Esophagus squamous epithelium (tissue), 5 donors: ENCODE results near the gene COA7. TPM values are rescaled to one million over a fixed set of nuclear protein-coding genes. Genes with fewer than 3 reads are reported as not detected.
"Not testable (repeated sequence)": the region's sequence is repeated elsewhere in the genome, so short reads cannot be mapped to it uniquely, and the experiment has no call there.

ENCODE experiments used
- DNase-seq: peaks from one replicate; lab custom pipeline; 2025; lab: John Stamatoyannopoulos, UW
- H3K27ac ChIP-seq, 4 donors: fragments of 200-600 bp; sonication (generic); one replicate each; pipeline ENCODE4 v1.5.1; 2016 to 2019; ENCODE audit warnings: mild to moderate bottlenecking in 1 of 4
- H3K27me3 ChIP-seq, 4 donors: fragments of 200-600 bp; sonication (generic); 1 replicate in 3 of 4; 2 replicates in 1 of 4; pipeline versions ENCODE4 v1.5.1 to v1.6.0; 2017 to 2021; ENCODE audit warnings: antibody characterized with exemption in 1 of 4
- H3K36me3 ChIP-seq, 3 donors: fragments of 200-600 bp; sonication (generic); one replicate each; pipeline ENCODE4 v1.5.1; 2016 to 2019
- H3K4me1 ChIP-seq, 3 donors: fragments of 200-600 bp; sonication (generic); one replicate each; pipeline ENCODE4 v1.5.1; 2017 to 2019
- H3K4me3 ChIP-seq, 4 donors: fragments of 200-600 bp; sonication (generic); 1 replicate in 3 of 4; 2 replicates in 1 of 4; pipeline ENCODE4 v1.5.1; 2016 to 2019; ENCODE audit warnings: mild to moderate bottlenecking in 2 of 4, moderate library complexity in 1 of 4
- H3K9me3 ChIP-seq, 3 donors: fragments of 200-600 bp; sonication (generic); one replicate each; pipeline ENCODE4 v1.5.1; 2016 to 2019
- CTCF ChIP-seq, 6 experiments: fragments of 450-650 bp in 4 of 6; fragments of 200-600 bp in 2 of 6; sonication (generic) in 2 of 6; IDR thresholded peaks; one replicate each; pipeline ENCODE4 v1.5.1; 2016 to 2019; ENCODE audit warnings: antibody characterized with exemption in 6 of 6, mild to moderate bottlenecking in 4 of 6, moderate library complexity in 4 of 6
- POLR2A ChIP-seq, 4 donors: fragments of 450-650 bp; IDR thresholded peaks; one replicate each; pipeline ENCODE4 v1.6.1; 2017; ENCODE audit warnings: antibody characterized with exemption in 4 of 4, mild to moderate bottlenecking in 4 of 4, moderate library complexity in 3 of 4
- WGBS, 2 donors: methylation state at CpG; one replicate each; pipeline ENCODE4 v1.1.5; 2018; 5-methylcytosine and 5-hydroxymethylcytosine counted together
- intact Hi-C: fragments of 100-400 bp; cut with DNase I; formaldehyde crosslinking; loops from one replicate; pipeline ENCODE4 v1.15.0; 2022
- total RNA-seq, 4 donors: library from RNA; depleted of rRNA; stranded (reverse); fragments of >200 nt; gene quantifications; one replicate each; pipeline ENCODE4 v1.1.0, GENCODE V29; 2016
- donor health status: DM: yes; HTN: yes; CAD: no.

COA7 gene
- total RNA-seq, 4 donors from 2014 or later: 11.2 to 13.5 (median 12.3) TPM

- WGBS, 2 donors: 87 to 91% methylated on average over 4 of the region's 4 CpGs
- H3K27me3 ChIP-seq: no peaks in the 10 kb centered on the region
- H3K36me3 ChIP-seq: no peaks in the 10 kb centered on the region
- H3K4me1 ChIP-seq: peaks cover 4 to 25% (median 8%) of the 10 kb centered on the region in 3 donors
- H3K4me3 ChIP-seq: no peak overlapping the region
- TF ChIP-seq POLR2A (IDR thresholded peaks at IDR 0.05): no peak
- no peak for TF ChIP-seq CTCF (IDR thresholded peaks at IDR 0.05)
- no peaks in the 10 kb centered on the region for H3K9me3 ChIP-seq
- DNase-seq: no peak
- intact Hi-C loops: no loop called here
- H3K27ac ChIP-seq: no peak overlapping the region
These were observed 25.1 kb upstream of the COA7 start for GRCh38 chr1:52723260-52723659.

GRCh38 chr1:52715296-52715695 is 17.1 kb upstream of the COA7 start:
- H3K36me3 ChIP-seq, H3K27ac ChIP-seq, H3K4me3 ChIP-seq, intact Hi-C loops, H3K9me3 ChIP-seq, H3K27me3 ChIP-seq, H3K4me1 ChIP-seq, DNase-seq: not testable (repeated sequence)
- 89 to 100% methylated on average over 4 to 6 of the region's 6 CpGs for WGBS, 2 donors

- 92 to 94% methylated on average over 3 to 4 of the region's 4 CpGs for WGBS, 2 donors
- intact Hi-C loops: no loop called here
- no peak for DNase-seq
These were observed 15.4 kb upstream of the COA7 start for GRCh38 chr1:52713590-52713989.

GRCh38 chr1:52709016-52709415 is 10.9 kb upstream of the COA7 start:
- H3K9me3 ChIP-seq: no peaks in the 10 kb centered on the region
- intact Hi-C loops: loop anchor here (10.0 kb wide), 1 partner anchor 476 kb away; no protein-coding TSS in a partner anchor
- no peak overlapping the region for H3K27ac ChIP-seq
- DNase-seq: no peak
- no peak overlapping the region for H3K4me3 ChIP-seq
- TF ChIP-seq POLR2A (IDR thresholded peaks at IDR 0.05): no peak
- no peak for TF ChIP-seq CTCF (IDR thresholded peaks at IDR 0.05)
- H3K27me3 ChIP-seq: no peaks in the 10 kb centered on the region
- H3K4me1 ChIP-seq: peaks cover 0 to 15% (median 0%) of the 10 kb centered on the region in 3 donors
- no peaks in the 10 kb centered on the region for H3K36me3 ChIP-seq
- WGBS, 2 donors: 46 to 50% methylated on average over 6 of the region's 6 CpGs

More at GRCh38 chr1:52713590-52713989, 15.4 kb upstream of the COA7 start:
- Histone ChIP-seq H3K9me3 (no peaks in the 10 kb centered on the region), H3K27me3 (no peaks in the 10 kb centered on the region), H3K27ac (no peak overlapping the region), H3K36me3 (no peaks in the 10 kb centered on the region), H3K4me3 (no peak overlapping the region), H3K4me1 (peaks cover 0 to 6% (median 0%) of the 10 kb centered on the region in 3 donors)
- TF ChIP-seq CTCF (IDR thresholded peaks at IDR 0.05): no peak
- TF ChIP-seq POLR2A (IDR thresholded peaks at IDR 0.05): no peak

GRCh38 chr1:52707927-52708655 is 9.9 kb upstream of the COA7 start:
- no peaks in the 10 kb centered on the region for H3K9me3 ChIP-seq
- WGBS, 2 donors: 71 to 77% methylated on average over 4 to 5 of the region's 5 CpGs
- TF ChIP-seq POLR2A (IDR thresholded peaks at IDR 0.05) (no peak), CTCF (IDR thresholded peaks at IDR 0.05) (no peak)
- H3K4me1 ChIP-seq: peaks cover 5 to 21% (median 6%) of the 10 kb centered on the region in 3 donors
- intact Hi-C loops: loop anchor here (10.0 kb wide), 1 partner anchor 477 kb away; no protein-coding TSS in a partner anchor
- H3K27ac ChIP-seq: no peak overlapping the region
- H3K36me3 ChIP-seq: no peaks in the 10 kb centered on the region
- H3K4me3 ChIP-seq: no peak overlapping the region
- no peaks in the 10 kb centered on the region for H3K27me3 ChIP-seq
- no peak for DNase-seq
